Fibroblast of the aortic adventitia (primary cell): Measurements from ENCODE around the gene MCTS1. TPM values are rescaled to one million over a fixed set of nuclear protein-coding genes. Genes with fewer than 3 reads are reported as not detected.
A peak's percentile ranks its signal among the peaks of the same experiment; 100 is the strongest.
"Not testable (repeated sequence)": the region's sequence is repeated elsewhere in the genome, so short reads cannot be mapped to it uniquely, and the experiment has no call there.

Experiments
- DNase-seq: peaks from one replicate; pipeline ENCODE4 v3.0.0-alpha.2; 2010; ENCODE audit warnings: low read depth
- H3K4me3 ChIP-seq: 2 replicates; pipeline ENCODE4 v1.5.1; 2011; ENCODE audit warnings: low read depth, mild to moderate bottlenecking, control low read depth, low read length, moderate library complexity
- CTCF ChIP-seq: IDR thresholded peaks from 2 replicates; pipeline ENCODE4 v1.5.1; 2011; ENCODE audit warnings: mild to moderate bottlenecking, low read length, control low read depth, inconsistent platforms; ENCODE audit not compliant: insufficient read depth
- total RNA-seq: library from RNA; depleted of rRNA; stranded (reverse); fragments of >200 nt; gene quantifications from 2 replicates; pipeline ENCODE4 v1.2.3, GENCODE V29; 2012; ENCODE audit warnings: low replicate concordance

Gene MCTS1
- total RNA-seq, 1 donor = 52.1 TPM

GRCh38 chrX:120629667-120630537 lies 26.0 kb downstream of the MCTS1 start, which contains the start of gene C1GALT1C1:
Gene C1GALT1C1, minus strand, starts transcription at chrX:120630054. Its CDS starts 2,888 bp downstream, at chrX:120627166.
- DNase-seq = peak; percentile 90
- TF ChIP-seq CTCF = no peak
- peak within 1 kb of the TSS; percentile 78 for H3K4me3 ChIP-seq

DNA sequence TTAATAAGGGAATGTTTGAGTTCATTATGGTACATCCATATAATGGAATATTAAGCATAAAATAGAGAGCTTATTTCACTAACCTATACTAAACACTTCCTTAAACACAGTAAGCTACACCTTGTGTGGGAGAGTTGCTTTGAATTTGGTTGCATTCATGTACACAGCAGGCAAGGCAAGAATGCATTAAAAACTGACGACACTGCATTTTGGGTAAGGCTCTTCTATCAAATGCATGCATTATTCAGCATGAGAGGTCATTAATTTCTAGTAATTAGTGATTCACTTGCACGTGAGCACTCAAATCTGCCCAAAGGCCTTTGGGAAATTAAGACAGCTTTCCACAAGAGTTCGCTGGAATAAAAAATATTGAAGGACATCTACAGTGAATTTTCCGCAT lies 34.7 kb downstream of the MCTS1 start:
- no peak for TF ChIP-seq CTCF
- H3K4me3 ChIP-seq = no peak overlapping the region
- no peak for DNase-seq

DNA sequence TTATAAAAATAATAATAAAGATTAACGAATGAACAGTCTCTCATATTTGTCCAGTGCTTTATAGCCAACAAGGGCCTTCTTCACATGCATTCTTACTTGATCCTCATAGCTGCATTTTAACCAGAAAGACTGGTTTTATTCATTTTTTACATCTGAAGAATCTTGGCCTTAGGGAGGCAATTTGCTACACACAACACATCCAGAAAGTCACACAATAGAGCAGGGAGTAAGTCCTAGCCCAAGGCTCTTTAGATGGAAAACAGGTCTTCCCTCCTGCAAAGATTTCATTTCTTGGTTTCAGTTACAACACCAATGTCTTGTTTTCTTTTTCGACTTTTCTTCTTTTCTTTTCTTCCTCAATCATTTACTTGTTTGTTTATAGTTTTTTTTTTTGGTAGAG lies 39.0 kb downstream of the MCTS1 start:
- no peak for TF ChIP-seq CTCF
- H3K4me3 ChIP-seq = no peak overlapping the region
- DNase-seq = no peak

DNA sequence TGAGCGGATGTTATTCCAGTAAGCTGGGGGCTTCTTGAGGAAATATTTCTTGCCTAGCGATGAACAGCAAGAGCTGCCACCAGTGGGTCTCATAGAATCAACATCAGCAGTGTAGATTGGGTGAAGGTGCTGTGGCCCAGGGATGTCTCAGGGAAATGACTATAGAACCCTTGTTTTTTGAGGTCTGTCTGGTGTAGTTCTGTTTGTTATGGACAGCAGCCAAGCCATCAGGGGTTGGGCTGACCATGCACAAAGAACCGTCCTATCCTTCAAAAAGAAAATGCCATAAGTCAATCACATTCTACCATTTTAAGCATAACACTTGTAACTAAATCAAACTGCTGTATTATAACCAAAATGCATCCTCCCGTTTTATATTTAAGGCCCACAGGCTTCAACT lies 43.2 kb downstream of the MCTS1 start:
- DNase-seq = no peak
- TF ChIP-seq CTCF = no peak
- H3K4me3 ChIP-seq = no peak overlapping the region

GRCh38 chrX:120652256-120652655 lies 48.4 kb downstream of the MCTS1 start:
- DNase-seq, H3K4me3 ChIP-seq: not testable (repeated sequence)

- no peak for DNase-seq
- TF ChIP-seq CTCF = no peak
- H3K4me3 ChIP-seq = no peak overlapping the region
Measured at GRCh38 chrX:120653000-120653399, 49.1 kb downstream of the MCTS1 start.

- peak; percentile 34 for DNase-seq
- no peak for TF ChIP-seq CTCF
- H3K4me3 ChIP-seq = no peak overlapping the region
Measured at GRCh38 chrX:120660637-120661036, 56.7 kb downstream of the MCTS1 start.

Other genes with a start within 250 kb of the MCTS1 start
- gene ATP1B4, start 242.0 kb upstream of the MCTS1 start, total RNA-seq = not detected in 2 replicates
- gene LAMP2, start 134.8 kb upstream of the MCTS1 start, total RNA-seq = 46.8 and 247 TPM in 2 replicates
- gene CUL4B, start 43.1 kb upstream of the MCTS1 start, total RNA-seq = 59.7 and 76.1 TPM in 2 replicates
- gene C1GALT1C1, start 26.0 kb downstream of the MCTS1 start, total RNA-seq = 41.1 and 47.1 TPM in 2 replicates